ENCODE results near the gene WNK1. TPM values are rescaled to one million over a fixed set of nuclear protein-coding genes. Genes with fewer than 3 reads are reported as not detected.

Gene WNK1
- total and polyA plus RNA-seq, 2 donors (not counting 3 experiments of a cell fraction or from before 2014, with no cell fraction given), result 46.3 to 108 TPM

DNA sequence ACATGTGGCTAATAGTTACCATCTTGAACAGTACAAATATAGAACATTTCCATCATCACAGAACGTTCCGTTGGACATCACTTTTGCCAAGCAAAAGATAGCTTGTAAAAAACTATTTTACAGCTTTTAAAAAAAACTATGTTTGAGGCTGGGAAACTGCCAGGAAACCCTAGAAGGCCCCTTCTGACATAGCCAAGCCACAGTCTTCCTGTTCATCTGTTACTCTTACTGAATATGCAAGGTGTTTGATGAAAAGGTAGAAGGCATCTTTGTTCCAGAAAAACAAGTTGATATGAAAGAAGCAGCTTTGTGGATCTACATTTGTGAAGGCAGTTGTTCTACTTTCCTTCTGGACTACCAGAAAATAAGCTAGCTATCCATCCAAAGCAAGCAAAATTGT lies 23.6 kb upstream of the WNK1 start:
- Histone ChIP-seq H3K4me2 (ENCODE audit: insufficient read depth, low read length) (no peak overlapping the region), H3K9ac (replicated peaks; ENCODE audit: extremely low read depth, insufficient read depth, low read length) (no peak overlapping the region), H3K9me1 (replicated peaks; ENCODE audit: control insufficient read depth, extremely low read depth, insufficient read depth, low read length) (no peaks in the 10 kb centered on the region), H3K27me3 (ENCODE audit: control insufficient read depth in 2 of 2, insufficient read depth in 2 of 2, low read length in 2 of 2) (no peaks in the 10 kb centered on the region), H3K27ac (ENCODE audit: insufficient read depth, low read depth, low read length) (no peak overlapping the region), H3K4me3 (replicated peaks in 1 of 3; ENCODE audit: insufficient read depth in 1 of 3, low read depth in 1 of 3, low read length in 3 of 3) (no peak overlapping the region), H2AFZ (ENCODE audit: low read depth, low read length) (no peak overlapping the region), H3K79me2 (ENCODE audit: control insufficient read depth, insufficient read depth, low read length) (no peaks in the 10 kb centered on the region), H3K9me3 (replicated peaks; ENCODE audit: control insufficient read depth, insufficient read depth, low read length) (no peaks in the 10 kb centered on the region), H3K36me3 (ENCODE audit: control insufficient read depth in 2 of 2, extremely low read depth in 1 of 2, insufficient read depth in 2 of 2, low read length in 2 of 2) (no peaks in the 10 kb centered on the region), H3K4me1 (ENCODE audit: control insufficient read depth, extremely low read depth, insufficient read depth, low read length) (no peaks in the 10 kb centered on the region), H4K20me1 (replicated peaks; ENCODE audit: control insufficient read depth, extremely low read depth, insufficient read depth, low read length) (no peaks in the 10 kb centered on the region)
- ChIA-PET POLR2A (interaction anchor here (0.6 kb wide), 1 partner anchor 297 kb away, joined by 3 read pairs; no protein-coding TSS in a partner anchor), CTCF (interaction anchor here (1.0 to 3.4 kb wide), 4 partner anchors 8 to 286 kb away, joined by 3 to 15 read pairs (median 8); no protein-coding TSS in a partner anchor)
- FAIRE-seq (no peak), DNase-seq (ENCODE audit: low read depth, low spot score) (no peak)
- dilution Hi-C loops (cut with MboI; ENCODE audit: extremely low pct_ligation_motif_present, low sequenced_read_pairs) (no loop called here), intact Hi-C loops (cut with micrococcal nuclease) (no loop called here)
- TF ChIP-seq EZH2 (IDR thresholded peaks at IDR 0.05; ENCODE audit: borderline replicate concordance, low read depth, low read length, severe bottlenecking) (no peak), MAX (IDR thresholded peaks at IDR 0.05; ENCODE audit: insufficient read depth, insufficient read length) (no peak), POLR2A (IDR thresholded peaks at IDR 0.05; ENCODE audit: low read depth, low read length) (no peak), GATA2 (IDR thresholded peaks at IDR 0.05; ENCODE audit: insufficient read depth, insufficient read length, low read depth, low read length) (no peak), CTCF (IDR thresholded peaks at IDR 0.05; ENCODE audit: extremely low read depth in 1 of 2, insufficient read depth in 1 of 2, low read depth in 1 of 2, low read length in 2 of 2) (no peak), MYC (IDR thresholded peaks at IDR 0.05; ENCODE audit: low read depth, low read length) (no peak), FOS (IDR thresholded peaks at IDR 0.05; ENCODE audit: borderline replicate concordance, insufficient read depth, low read length) (no peak)
- no TSS peak for BruUV-seq (replicated peaks)

All from endothelial cell of umbilical vein (primary cell).